ENCODE measurements around the gene FOXI3. TPM values are rescaled to one million over a fixed set of nuclear protein-coding genes. Genes with fewer than 3 reads are reported as not detected.

FOXI3 gene
- total RNA-seq, 1 donor = not detected

- no peak overlapping the region for H3K4me2 ChIP-seq (ENCODE audit: insufficient read depth, low read length)
- no peaks in the 10 kb centered on the region for H3K4me1 ChIP-seq (ENCODE audit: insufficient read depth, low read length)
- TF ChIP-seq CTCF (IDR thresholded peaks at IDR 0.05; ENCODE audit: extremely low read depth, low read depth, low read length) = no peak
- no peaks in the 10 kb centered on the region for H3K9me3 ChIP-seq (ENCODE audit: low read depth, low read length)
- DNase-seq (ENCODE audit: insufficient read length, low spot score, missing footprints) = no peak
- peaks cover 3% of the 10 kb centered on the region for H3K27me3 ChIP-seq (ENCODE audit: insufficient read depth, low read length)
- H4K20me1 ChIP-seq (ENCODE audit: insufficient read depth, low read length) = no peaks in the 10 kb centered on the region
- H3K27ac ChIP-seq (ENCODE audit: low read depth, low read length) = no peak overlapping the region
- H3K79me2 ChIP-seq (ENCODE audit: insufficient read depth, low read length) = no peaks in the 10 kb centered on the region
- no peak overlapping the region for H2AFZ ChIP-seq (ENCODE audit: low read length)
- no peaks in the 10 kb centered on the region for H3K36me3 ChIP-seq (ENCODE audit: insufficient read depth, low read length)
- H3K4me3 ChIP-seq (ENCODE audit: insufficient read depth, low read length) = no peak overlapping the region
These were observed 39.5 kb upstream of the FOXI3 start for GRCh38 chr2:88492002-88492401.

GRCh38 chr2:88489181-88489580 lies 36.7 kb upstream of the FOXI3 start:
- no peaks in the 10 kb centered on the region for H4K20me1 ChIP-seq (ENCODE audit: insufficient read depth, low read length)
- H3K27me3 ChIP-seq (ENCODE audit: insufficient read depth, low read length) = peaks cover 3% of the 10 kb centered on the region
- H3K4me2 ChIP-seq (ENCODE audit: insufficient read depth, low read length) = no peak overlapping the region
- no peak overlapping the region for H3K4me3 ChIP-seq (ENCODE audit: insufficient read depth, low read length)
- no peak for DNase-seq (ENCODE audit: insufficient read length, low spot score, missing footprints)
- no peaks in the 10 kb centered on the region for H3K9me3 ChIP-seq (ENCODE audit: low read depth, low read length)
- no peaks in the 10 kb centered on the region for H3K79me2 ChIP-seq (ENCODE audit: insufficient read depth, low read length)
- H2AFZ ChIP-seq (ENCODE audit: low read length) = no peak overlapping the region
- H3K27ac ChIP-seq (ENCODE audit: low read depth, low read length) = no peak overlapping the region
- no peaks in the 10 kb centered on the region for H3K36me3 ChIP-seq (ENCODE audit: insufficient read depth, low read length)
- no peak for TF ChIP-seq CTCF (IDR thresholded peaks at IDR 0.05; ENCODE audit: extremely low read depth, low read depth, low read length)
- no peaks in the 10 kb centered on the region for H3K4me1 ChIP-seq (ENCODE audit: insufficient read depth, low read length)

- Histone ChIP-seq H3K36me3 (ENCODE audit: insufficient read depth, low read length) (no peaks in the 10 kb centered on the region), H3K4me1 (ENCODE audit: insufficient read depth, low read length) (no peaks in the 10 kb centered on the region), H3K4me2 (ENCODE audit: insufficient read depth, low read length) (no peak overlapping the region), H3K27me3 (ENCODE audit: insufficient read depth, low read length) (no peaks in the 10 kb centered on the region), H2AFZ (ENCODE audit: low read length) (no peak overlapping the region), H3K79me2 (ENCODE audit: insufficient read depth, low read length) (no peaks in the 10 kb centered on the region), H3K4me3 (ENCODE audit: insufficient read depth, low read length) (no peak overlapping the region), H3K9me3 (ENCODE audit: low read depth, low read length) (no peaks in the 10 kb centered on the region), H3K27ac (ENCODE audit: low read depth, low read length) (no peak overlapping the region), H4K20me1 (ENCODE audit: insufficient read depth, low read length) (no peaks in the 10 kb centered on the region)
- no peak for DNase-seq (ENCODE audit: insufficient read length, low spot score, missing footprints)
- no peak for TF ChIP-seq CTCF (IDR thresholded peaks at IDR 0.05; ENCODE audit: extremely low read depth, low read depth, low read length)
These were observed 30.7 kb upstream of the FOXI3 start for GRCh38 chr2:88483200-88483599.

- no peak overlapping the region for H2AFZ ChIP-seq (ENCODE audit: low read length)
- no peaks in the 10 kb centered on the region for H3K4me1 ChIP-seq (ENCODE audit: insufficient read depth, low read length)
- no peaks in the 10 kb centered on the region for H3K9me3 ChIP-seq (ENCODE audit: low read depth, low read length)
- no peaks in the 10 kb centered on the region for H4K20me1 ChIP-seq (ENCODE audit: insufficient read depth, low read length)
- H3K79me2 ChIP-seq (ENCODE audit: insufficient read depth, low read length) = no peaks in the 10 kb centered on the region
- no peaks in the 10 kb centered on the region for H3K27me3 ChIP-seq (ENCODE audit: insufficient read depth, low read length)
- H3K4me2 ChIP-seq (ENCODE audit: insufficient read depth, low read length) = no peak overlapping the region
- no peak overlapping the region for H3K27ac ChIP-seq (ENCODE audit: low read depth, low read length)
- H3K36me3 ChIP-seq (ENCODE audit: insufficient read depth, low read length) = no peaks in the 10 kb centered on the region
- TF ChIP-seq CTCF (IDR thresholded peaks at IDR 0.05; ENCODE audit: extremely low read depth, low read depth, low read length) = no peak
- no peak overlapping the region for H3K4me3 ChIP-seq (ENCODE audit: insufficient read depth, low read length)
- no peak for DNase-seq (ENCODE audit: insufficient read length, low spot score, missing footprints)
These were observed 29.3 kb upstream of the FOXI3 start for GRCh38 chr2:88481691-88482336.
